ENCODE results near the gene PTCD1.

PTCD1 gene

DNA sequence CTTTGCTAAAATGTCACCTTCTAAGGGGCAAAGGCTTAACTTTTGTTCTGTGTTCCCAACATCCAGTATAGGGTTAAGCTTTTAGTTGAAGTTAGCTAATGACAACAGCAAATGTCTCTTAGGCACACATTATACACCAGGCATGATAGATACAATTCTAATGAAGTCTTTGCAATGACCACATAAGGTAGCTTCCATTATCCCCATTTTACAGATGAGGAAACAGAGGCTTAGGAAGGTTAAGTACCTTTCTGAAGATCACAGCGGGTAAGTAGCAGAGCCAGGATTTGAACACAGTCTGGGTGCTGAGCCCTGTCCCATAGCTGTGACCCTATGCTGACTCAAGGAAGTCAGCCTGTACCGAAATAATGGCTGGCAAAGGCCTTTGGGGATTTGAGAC is 28.0 kb downstream of the PTCD1 start:
- TF ChIP-seq, protein P1, sequence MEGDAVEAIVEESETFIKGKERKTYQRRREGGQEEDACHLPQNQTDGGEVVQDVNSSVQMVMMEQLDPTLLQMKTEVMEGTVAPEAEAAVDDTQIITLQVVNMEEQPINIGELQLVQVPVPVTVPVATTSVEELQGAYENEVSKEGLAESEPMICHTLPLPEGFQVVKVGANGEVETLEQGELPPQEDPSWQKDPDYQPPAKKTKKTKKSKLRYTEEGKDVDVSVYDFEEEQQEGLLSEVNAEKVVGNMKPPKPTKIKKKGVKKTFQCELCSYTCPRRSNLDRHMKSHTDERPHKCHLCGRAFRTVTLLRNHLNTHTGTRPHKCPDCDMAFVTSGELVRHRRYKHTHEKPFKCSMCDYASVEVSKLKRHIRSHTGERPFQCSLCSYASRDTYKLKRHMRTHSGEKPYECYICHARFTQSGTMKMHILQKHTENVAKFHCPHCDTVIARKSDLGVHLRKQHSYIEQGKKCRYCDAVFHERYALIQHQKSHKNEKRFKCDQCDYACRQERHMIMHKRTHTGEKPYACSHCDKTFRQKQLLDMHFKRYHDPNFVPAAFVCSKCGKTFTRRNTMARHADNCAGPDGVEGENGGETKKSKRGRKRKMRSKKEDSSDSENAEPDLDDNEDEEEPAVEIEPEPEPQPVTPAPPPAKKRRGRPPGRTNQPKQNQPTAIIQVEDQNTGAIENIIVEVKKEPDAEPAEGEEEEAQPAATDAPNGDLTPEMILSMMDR (IDR thresholded peaks at IDR 0.05), result no peak
- peaks cover 0 to 42% (median 33%) of the 10 kb centered on the region in 4 donors for H3K4me1 ChIP-seq
- no peak overlapping the region for H3K27ac ChIP-seq
- intact Hi-C loops (cut with DNase I; ENCODE audit: low total_unique reads), result loop anchor here (10.0 kb wide), 1 partner anchor 376 kb away; no protein-coding TSS in a partner anchor
- H3K27me3 ChIP-seq, result no peaks in the 10 kb centered on the region
- H3K36me3 ChIP-seq, result peaks cover 38 to 53% (median 52%) of the 10 kb centered on the region in 3 donors
- no peaks in the 10 kb centered on the region for H3K9me3 ChIP-seq
- no peak for DNase-seq
- H3K4me3 ChIP-seq, result no peak overlapping the region

DNA sequence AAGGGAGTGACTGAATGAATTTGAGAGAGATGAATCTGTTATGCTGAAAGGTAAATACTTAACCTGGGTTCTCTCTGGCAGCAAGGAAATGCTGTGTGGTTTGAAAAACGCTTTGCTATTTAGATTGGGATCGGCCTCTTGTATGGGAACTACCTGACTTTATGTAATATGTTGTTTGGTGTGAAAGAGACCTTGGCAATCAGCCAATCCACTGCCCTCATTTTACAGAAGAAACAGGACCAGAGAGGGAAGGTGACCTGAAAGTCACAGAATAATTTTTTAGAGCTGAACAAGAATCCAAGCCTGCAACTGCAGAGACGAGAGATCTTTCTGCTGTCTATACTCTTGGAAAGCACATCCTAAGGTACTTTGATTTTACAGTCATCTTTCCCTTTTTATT is 28.8 kb downstream of the PTCD1 start:
- intact Hi-C loops (cut with DNase I; ENCODE audit: low total_unique reads), result loop anchor here (10.0 kb wide), 1 partner anchor 375 kb away; no protein-coding TSS in a partner anchor
- no peaks in the 10 kb centered on the region for H3K9me3 ChIP-seq
- TF ChIP-seq, protein P1 (IDR thresholded peaks at IDR 0.05), result no peak
- H3K4me3 ChIP-seq, result peak overlapping the region; percentile 94 to 98
- no peak for DNase-seq
- peak overlapping the region; percentile 93 to 97 for H3K27ac ChIP-seq
- peaks cover 35 to 46% (median 45%) of the 10 kb centered on the region in 3 donors for H3K36me3 ChIP-seq
- no peaks in the 10 kb centered on the region for H3K27me3 ChIP-seq
- peaks cover 0 to 45% (median 38%) of the 10 kb centered on the region in 4 donors for H3K4me1 ChIP-seq

DNA sequence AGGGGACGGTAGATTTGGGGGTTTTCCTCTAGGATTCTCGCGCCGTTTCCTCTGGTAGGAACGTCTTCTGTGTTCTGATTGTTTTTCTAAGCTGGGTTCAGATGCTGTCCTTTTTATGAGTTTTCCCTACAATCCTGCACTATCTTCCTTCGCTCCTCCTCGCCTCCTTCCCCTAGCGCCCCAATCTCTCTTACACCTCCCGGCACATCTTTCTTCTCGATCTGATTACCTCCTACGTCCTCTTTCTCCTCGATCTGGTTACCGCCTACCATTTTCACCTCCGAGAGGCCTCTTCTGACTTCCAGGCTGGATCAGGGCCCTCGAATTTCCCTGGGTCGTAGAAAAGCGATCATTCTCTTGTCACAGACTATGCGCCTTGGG is 29.4 kb downstream of the PTCD1 start:
- no peaks in the 10 kb centered on the region for H3K27me3 ChIP-seq
- H3K9me3 ChIP-seq, result no peaks in the 10 kb centered on the region
- peaks cover 0 to 51% (median 43%) of the 10 kb centered on the region in 4 donors for H3K4me1 ChIP-seq
- peaks cover 34 to 48% (median 44%) of the 10 kb centered on the region in 3 donors for H3K36me3 ChIP-seq
- no peak for DNase-seq
- H3K4me3 ChIP-seq, result peak overlapping the region; percentile 94 to 98
- TF ChIP-seq, protein P1 (IDR thresholded peaks at IDR 0.05), result no peak
- H3K27ac ChIP-seq, result peak overlapping the region; percentile 93 to 97
- intact Hi-C loops (cut with DNase I; ENCODE audit: low total_unique reads), result no loop called here

DNA sequence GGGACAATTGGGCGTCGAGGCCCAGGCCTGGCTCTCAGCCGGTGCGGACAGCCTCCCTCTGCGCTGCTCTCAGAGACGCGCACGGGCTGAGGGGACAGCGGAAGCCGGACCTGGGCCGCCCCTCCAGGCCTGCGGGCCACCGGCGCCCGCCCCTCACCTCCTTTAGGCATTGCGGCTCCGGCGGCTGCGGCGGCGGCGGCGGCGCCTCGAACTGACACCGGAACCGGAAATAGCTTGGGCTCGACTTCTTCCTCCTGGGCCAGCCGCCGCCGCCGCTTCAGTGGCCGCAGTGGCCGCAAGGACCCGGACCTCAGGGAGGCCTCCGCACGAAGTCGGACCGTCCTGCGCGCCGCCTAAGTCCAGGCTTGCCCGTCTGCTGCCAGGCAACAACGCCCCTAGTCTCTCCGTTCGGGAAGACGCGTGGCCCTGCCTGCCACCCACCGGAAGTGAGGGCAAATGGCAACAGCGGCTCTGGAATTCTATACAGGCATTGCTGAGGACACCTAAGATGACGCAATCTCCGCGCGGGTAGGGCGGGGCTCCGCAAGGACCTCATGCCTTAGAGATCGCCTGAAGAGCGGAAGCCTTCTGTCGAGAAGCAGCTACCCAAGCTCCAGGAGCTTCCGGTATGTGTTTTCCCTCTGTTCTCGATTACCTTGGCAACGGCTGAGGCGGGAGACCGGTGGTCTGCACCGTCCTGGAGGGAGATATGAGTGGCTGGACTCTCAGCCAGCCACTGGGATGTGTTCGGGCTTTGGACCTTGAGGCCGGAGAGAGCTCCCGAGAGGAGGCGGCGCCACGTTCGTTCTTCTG is 30.0 kb downstream of the PTCD1 start, which contains the start of the genes BUD31 and PDAP1:
Gene BUD31 (plus strand): TSS at position 591 of the 813 bp plus-strand sequence. CDS start 2,124 bp downstream, outside the sequence.
Gene PDAP1 (minus strand): TSS at position 219 of the 813 bp plus-strand sequence. CDS start 49 bp downstream, at position 170.
- peaks cover 38 to 48% (median 44%) of the 10 kb centered on the region in 3 donors for H3K36me3 ChIP-seq
- intact Hi-C loops (cut with DNase I; ENCODE audit: low total_unique reads), result no loop called here

DNA sequence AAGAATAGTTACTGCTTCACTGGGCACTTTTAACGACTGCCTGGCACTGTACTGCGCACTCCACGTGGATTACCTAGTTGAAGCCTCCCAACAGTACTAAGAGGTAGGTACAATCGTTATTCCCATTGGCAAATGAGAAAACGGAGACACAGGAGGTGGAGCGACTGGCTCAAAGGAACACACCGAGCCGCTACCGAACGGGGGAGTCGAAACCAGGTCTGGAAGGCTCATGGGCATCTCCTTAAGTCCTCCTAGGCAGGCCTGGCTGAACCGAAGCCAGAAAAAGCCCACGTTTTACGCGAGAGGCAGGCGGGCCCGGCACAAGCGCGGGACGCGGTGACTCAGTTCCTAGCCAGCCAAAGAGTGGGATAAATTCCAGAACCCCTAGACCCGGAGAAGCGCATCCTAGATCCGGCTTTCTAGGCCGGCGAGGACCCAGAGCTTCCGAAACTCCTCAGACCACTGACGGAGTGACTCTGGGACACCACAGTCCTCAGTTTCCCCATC is 30.7 kb downstream of the PTCD1 start:
- no peaks in the 10 kb centered on the region for H3K27me3 ChIP-seq
- intact Hi-C loops (cut with DNase I; ENCODE audit: low total_unique reads), result no loop called here
- H3K36me3 ChIP-seq, result peaks cover 40 to 48% (median 43%) of the 10 kb centered on the region in 3 donors
- no peaks in the 10 kb centered on the region for H3K9me3 ChIP-seq
- H3K4me1 ChIP-seq, result peaks cover 0 to 53% (median 45%) of the 10 kb centered on the region in 4 donors
- DNase-seq, result peak; percentile 71 to 89
- H3K27ac ChIP-seq, result peak overlapping the region; percentile 93 to 97
- TF ChIP-seq, protein P1 (IDR thresholded peaks at IDR 0.05), result no peak
- H3K4me3 ChIP-seq, result peak overlapping the region; percentile 94 to 98

More for the DNA sequence above, 30.0 kb downstream of the PTCD1 start, which contains the start of the genes BUD31 and PDAP1:
- peak; percentile 91 to 96 for DNase-seq
- TF ChIP-seq, protein P1 (IDR thresholded peaks at IDR 0.05), result peak in 1 of 2 experiments; percentile 43
- peaks cover 0 to 53% (median 45%) of the 10 kb centered on the region in 4 donors for H3K4me1 ChIP-seq
- peak within 1 kb of the TSS; percentile 93 to 97 for H3K27ac ChIP-seq
- no peaks in the 10 kb centered on the region for H3K9me3 ChIP-seq
- peak within 1 kb of the TSS; percentile 94 to 98 for H3K4me3 ChIP-seq
- no peaks in the 10 kb centered on the region for H3K27me3 ChIP-seq

Measured in tibial artery (tissue), 4 donors.